ENCODE measurements around the gene PRR22. TPM values are rescaled to one million over a fixed set of nuclear protein-coding genes. Genes with fewer than 3 reads are reported as not detected.
"Not testable (repeated sequence)": the region's sequence is repeated elsewhere in the genome, so short reads cannot be mapped to it uniquely, and the experiment has no call there.

PRR22 gene
- total RNA-seq, 1 experiment from 2014 or later: 6.3 TPM

GRCh38 chr19:5751709-5752108, 32.8 kb downstream of the PRR22 start:
- H3K27ac Mint-ChIP-seq (ENCODE audit: unreplicated experiment): no peak overlapping the region
- no TSS peak for BruUV-seq (replicated peaks)
- no peak overlapping the region for H3K4me3 Mint-ChIP-seq (ENCODE audit: low read depth, unreplicated experiment)
- H3K27me3 Mint-ChIP-seq (ENCODE audit: unreplicated experiment): no peaks in the 10 kb centered on the region
- intact Hi-C loops (cut with micrococcal nuclease; ENCODE audit: unreplicated experiment): no loop called here
- H3K4me1 Mint-ChIP-seq (ENCODE audit: low read depth, unreplicated experiment): no peaks in the 10 kb centered on the region
- TF ChIP-seq CTCF (IDR thresholded peaks at IDR 0.05; ENCODE audit: unreplicated experiment): no peak
- CTCF ChIA-PET: interaction anchor here (0.6 kb wide), 1 partner anchor 57 kb away, joined by 3 read pairs; no protein-coding TSS in a partner anchor
- H3K9me3 Mint-ChIP-seq (ENCODE audit: low read depth, unreplicated experiment): no peaks in the 10 kb centered on the region
- no peaks in the 10 kb centered on the region for H3K36me3 Mint-ChIP-seq (ENCODE audit: insufficient read depth, unreplicated experiment)
- no peak for DNase-seq

GRCh38 chr19:5749505-5749904, 35.0 kb downstream of the PRR22 start:
- Mint-ChIP-seq H3K27ac (ENCODE audit: unreplicated experiment) (no peak overlapping the region), H3K4me3 (ENCODE audit: low read depth, unreplicated experiment) (no peak overlapping the region), H3K9me3 (ENCODE audit: low read depth, unreplicated experiment) (no peaks in the 10 kb centered on the region), H3K4me1 (ENCODE audit: low read depth, unreplicated experiment) (no peaks in the 10 kb centered on the region), H3K36me3 (ENCODE audit: insufficient read depth, unreplicated experiment) (no peaks in the 10 kb centered on the region), H3K27me3 (ENCODE audit: unreplicated experiment) (no peaks in the 10 kb centered on the region)
- no peak for DNase-seq
- BruUV-seq (replicated peaks): no TSS peak
- no peak for TF ChIP-seq CTCF (IDR thresholded peaks at IDR 0.05; ENCODE audit: unreplicated experiment)
- intact Hi-C loops (cut with micrococcal nuclease; ENCODE audit: unreplicated experiment): no loop called here
- CTCF ChIA-PET: no interaction called here

GRCh38 chr19:5748920-5749319, 35.6 kb downstream of the PRR22 start:
- intact Hi-C loops (cut with micrococcal nuclease; ENCODE audit: unreplicated experiment); H3K27ac Mint-ChIP-seq (ENCODE audit: unreplicated experiment); H3K4me3 Mint-ChIP-seq (ENCODE audit: low read depth, unreplicated experiment); H3K4me1 Mint-ChIP-seq (ENCODE audit: low read depth, unreplicated experiment); BruUV-seq (replicated peaks); H3K36me3 Mint-ChIP-seq (ENCODE audit: insufficient read depth, unreplicated experiment); H3K27me3 Mint-ChIP-seq (ENCODE audit: unreplicated experiment); DNase-seq; H3K9me3 Mint-ChIP-seq (ENCODE audit: low read depth, unreplicated experiment): not testable (repeated sequence)
- CTCF ChIA-PET: interaction anchor here (0.7 kb wide), 1 partner anchor 55 kb away, joined by 6 read pairs; no protein-coding TSS in a partner anchor

GRCh38 chr19:5744999-5745398, 39.5 kb downstream of the PRR22 start:
- H3K9me3 Mint-ChIP-seq (ENCODE audit: low read depth, unreplicated experiment): not testable (repeated sequence)

GRCh38 chr19:5743630-5744029, 40.9 kb downstream of the PRR22 start:
- CTCF ChIA-PET: no interaction called here
- no peak overlapping the region for H3K27ac Mint-ChIP-seq (ENCODE audit: unreplicated experiment)
- no peak for TF ChIP-seq CTCF (IDR thresholded peaks at IDR 0.05; ENCODE audit: unreplicated experiment)
- H3K4me1 Mint-ChIP-seq (ENCODE audit: low read depth, unreplicated experiment): no peaks in the 10 kb centered on the region
- H3K36me3 Mint-ChIP-seq (ENCODE audit: insufficient read depth, unreplicated experiment): no peaks in the 10 kb centered on the region
- no peak for DNase-seq
- no peaks in the 10 kb centered on the region for H3K9me3 Mint-ChIP-seq (ENCODE audit: low read depth, unreplicated experiment)
- intact Hi-C loops (cut with micrococcal nuclease; ENCODE audit: unreplicated experiment): no loop called here
- BruUV-seq (replicated peaks): no TSS peak
- H3K27me3 Mint-ChIP-seq (ENCODE audit: unreplicated experiment): peaks cover 21% of the 10 kb centered on the region
- H3K4me3 Mint-ChIP-seq (ENCODE audit: low read depth, unreplicated experiment): no peak overlapping the region

More at GRCh38 chr19:5744999-5745398, 39.5 kb downstream of the PRR22 start:
- H3K4me1 Mint-ChIP-seq (ENCODE audit: low read depth, unreplicated experiment); H3K4me3 Mint-ChIP-seq (ENCODE audit: low read depth, unreplicated experiment); CTCF ChIA-PET; H3K36me3 Mint-ChIP-seq (ENCODE audit: insufficient read depth, unreplicated experiment); H3K27ac Mint-ChIP-seq (ENCODE audit: unreplicated experiment); intact Hi-C loops (cut with micrococcal nuclease; ENCODE audit: unreplicated experiment); DNase-seq; BruUV-seq (replicated peaks): not testable (repeated sequence)
- peaks cover 21% of the 10 kb centered on the region for H3K27me3 Mint-ChIP-seq (ENCODE audit: unreplicated experiment)

All from Calu3 (cell line).